Panc1 (cell line): Measurements from ENCODE around the gene CCR5AS.

Experiments used
- ATAC-seq: fragments of 200-7000 bp; cut with Tn5 transposase; 2 replicates; pipeline ENCODE4 v1.9.1; 2020; ENCODE audit warnings: mild to moderate bottlenecking, moderate library complexity
- BruUV-seq: library from RNA; stranded (reverse); fragments of 400-500 nt; replicated peaks from 2 replicates; lab custom pipeline; 2021; lab: Mats Ljungman, UMichigan
- CTCF ChIA-PET: fragments of 300-600 bp; sonication (Branson Sonifier 250); formaldehyde crosslinking; loops from one replicate; lab custom pipeline; 2022; ENCODE audit warnings: antibody characterized with exemption; lab: Charles Lee
- POLR2A ChIA-PET: fragments of 300-600 bp; sonication (Branson Sonifier 250); formaldehyde crosslinking; loops from one replicate; lab custom pipeline; 2022; ENCODE audit warnings: antibody characterized with exemption; lab: Charles Lee
- DNase-seq: peaks from one replicate; pipeline ENCODE4 v3.0.0-alpha.2; 2010; ENCODE audit warnings: low read depth, low spot score
- H3K27ac ChIP-seq: 2 replicates; pipeline ENCODE4 v1.5.1; 2011; ENCODE audit warnings: mild to moderate bottlenecking, low read length, inconsistent platforms
- H3K27me3 ChIP-seq: fragments of 200-500 bp; sonication (Bioruptor generic); 2 replicates; pipeline ENCODE4 v1.6.0; 2014; ENCODE audit warnings: low read length, inconsistent platforms; ENCODE audit not compliant: control insufficient read depth, insufficient read depth
- H3K36me3 ChIP-seq: fragments of 200-500 bp; sonication (Bioruptor generic); 2 replicates; pipeline ENCODE4 v1.5.1; 2014; ENCODE audit warnings: inconsistent platforms, mild to moderate bottlenecking, low read length, moderate library complexity; ENCODE audit not compliant: control insufficient read depth, insufficient read depth
- H3K4me1 ChIP-seq: 2 replicates; pipeline ENCODE4 v1.5.1; 2011; ENCODE audit warnings: inconsistent platforms, mild to moderate bottlenecking, low read length, moderate library complexity; ENCODE audit not compliant: control insufficient read depth, insufficient read depth
- H3K4me3 ChIP-seq, 2 experiments: 2 replicates each; pipeline ENCODE4 v1.5.1; 2011 to 2012; ENCODE audit warnings: low read depth in 2 of 2, low read length in 2 of 2, mild to moderate bottlenecking in 2 of 2, inconsistent platforms in 1 of 2, moderate library complexity in 1 of 2
- H3K9me3 ChIP-seq: fragments of 200-500 bp; sonication (Bioruptor generic); 2 replicates; pipeline ENCODE4 v1.5.1; 2014; ENCODE audit warnings: low read depth, mild to moderate bottlenecking, inconsistent platforms, low read length, moderate library complexity; ENCODE audit not compliant: control insufficient read depth, insufficient read depth
- POLR2AphosphoS5 ChIP-seq: IDR thresholded peaks from 2 replicates; pipeline ENCODE4 v1.6.1; 2012; ENCODE audit warnings: mild to moderate bottlenecking, low read depth, low read length, moderate library complexity
- SIN3A ChIP-seq: IDR thresholded peaks from 2 replicates; pipeline ENCODE4 v1.6.1; 2012; ENCODE audit warnings: low read depth, mild to moderate bottlenecking, low read length, moderate library complexity, borderline replicate concordance; ENCODE audit not compliant: insufficient read depth
- TCF7L2 ChIP-seq: IDR thresholded peaks from 2 replicates; pipeline ENCODE4 v1.6.1; 2011; ENCODE audit warnings: mild to moderate bottlenecking, low read depth, low read length, inconsistent platforms
- in situ Hi-C: cut with HindIII; loops from 2 replicates; pipeline ENCODE4 v1.10.0; 2016; ENCODE audit warnings: low sequenced_read_pairs, low pct_unique_long_range_greater_than_20kb
- intact Hi-C: fragments of 100-400 bp; cut with micrococcal nuclease; formaldehyde crosslinking; loops from one replicate; pipeline ENCODE4 v1.10.0; 2022; ENCODE audit not compliant: unreplicated experiment
- TF ChIP-seq, protein P1 (sequence below): fragments of 450-650 bp; IDR thresholded peaks from 2 replicates; pipeline ENCODE4 v1.5.1; 2017; ENCODE audit warnings: mild to moderate bottlenecking
- TF ChIP-seq, protein P2 (sequence below), 2 experiments: IDR thresholded peaks; 2 replicates each; pipeline ENCODE4 v1.6.1; 2011 to 2012; ENCODE audit warnings: low read depth in 2 of 2, control low read depth in 1 of 2, low read length in 1 of 2, mild to moderate bottlenecking in 1 of 2, moderate library complexity in 1 of 2; ENCODE audit not compliant: insufficient read depth in 1 of 2

CCR5AS gene

DNA sequence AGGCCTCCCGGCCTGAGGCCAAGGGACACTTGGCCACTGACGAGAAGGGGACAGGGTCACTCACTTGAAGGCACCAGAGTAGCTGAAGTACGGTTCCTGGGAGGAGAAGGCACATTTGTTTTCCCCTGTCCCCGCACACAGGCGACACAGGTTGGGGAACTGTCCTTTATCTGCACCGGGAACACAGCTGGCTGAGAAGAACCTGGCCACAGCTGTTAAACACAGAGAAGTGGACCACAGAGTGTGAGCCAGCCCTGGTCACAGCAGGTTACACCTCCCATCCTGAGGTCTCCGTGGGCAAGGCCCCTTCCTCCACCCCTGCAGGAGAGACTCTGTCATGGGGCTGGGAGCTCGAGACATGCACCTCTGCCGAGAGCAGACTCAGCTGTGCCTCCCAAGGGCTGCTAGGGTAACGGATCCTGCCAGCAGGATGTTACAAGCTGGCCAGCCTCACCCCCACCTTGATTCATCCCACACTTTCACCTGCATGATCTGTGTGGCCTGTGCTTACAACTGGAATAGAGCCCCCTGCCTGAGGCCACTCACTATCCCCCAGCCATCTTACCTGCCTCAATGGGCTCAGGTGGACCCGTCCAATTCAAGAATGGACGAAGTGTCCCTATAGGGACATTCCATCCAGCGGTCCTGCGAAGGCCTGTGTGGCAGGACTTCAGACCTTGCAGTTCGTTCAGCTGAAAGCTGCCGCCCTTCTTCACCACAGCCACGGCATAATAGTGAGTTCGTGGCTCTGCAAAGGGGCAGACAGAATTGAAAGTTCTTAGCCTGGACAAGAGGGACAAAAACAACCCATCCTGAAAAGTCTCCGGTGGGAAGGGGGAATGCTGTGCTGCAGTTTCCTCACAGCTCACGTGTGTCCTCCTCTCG is 48.6 kb upstream of the CCR5AS start:
- DNase-seq: no peak
- H3K4me1 ChIP-seq: no peaks in the 10 kb centered on the region
- no TSS peak for BruUV-seq
- TF ChIP-seq TCF7L2: no peak
- TF ChIP-seq POLR2AphosphoS5: no peak
- no peak for TF ChIP-seq SIN3A
- TF ChIP-seq, protein P1, sequence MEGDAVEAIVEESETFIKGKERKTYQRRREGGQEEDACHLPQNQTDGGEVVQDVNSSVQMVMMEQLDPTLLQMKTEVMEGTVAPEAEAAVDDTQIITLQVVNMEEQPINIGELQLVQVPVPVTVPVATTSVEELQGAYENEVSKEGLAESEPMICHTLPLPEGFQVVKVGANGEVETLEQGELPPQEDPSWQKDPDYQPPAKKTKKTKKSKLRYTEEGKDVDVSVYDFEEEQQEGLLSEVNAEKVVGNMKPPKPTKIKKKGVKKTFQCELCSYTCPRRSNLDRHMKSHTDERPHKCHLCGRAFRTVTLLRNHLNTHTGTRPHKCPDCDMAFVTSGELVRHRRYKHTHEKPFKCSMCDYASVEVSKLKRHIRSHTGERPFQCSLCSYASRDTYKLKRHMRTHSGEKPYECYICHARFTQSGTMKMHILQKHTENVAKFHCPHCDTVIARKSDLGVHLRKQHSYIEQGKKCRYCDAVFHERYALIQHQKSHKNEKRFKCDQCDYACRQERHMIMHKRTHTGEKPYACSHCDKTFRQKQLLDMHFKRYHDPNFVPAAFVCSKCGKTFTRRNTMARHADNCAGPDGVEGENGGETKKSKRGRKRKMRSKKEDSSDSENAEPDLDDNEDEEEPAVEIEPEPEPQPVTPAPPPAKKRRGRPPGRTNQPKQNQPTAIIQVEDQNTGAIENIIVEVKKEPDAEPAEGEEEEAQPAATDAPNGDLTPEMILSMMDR: no peak
- TF ChIP-seq, protein P2, sequence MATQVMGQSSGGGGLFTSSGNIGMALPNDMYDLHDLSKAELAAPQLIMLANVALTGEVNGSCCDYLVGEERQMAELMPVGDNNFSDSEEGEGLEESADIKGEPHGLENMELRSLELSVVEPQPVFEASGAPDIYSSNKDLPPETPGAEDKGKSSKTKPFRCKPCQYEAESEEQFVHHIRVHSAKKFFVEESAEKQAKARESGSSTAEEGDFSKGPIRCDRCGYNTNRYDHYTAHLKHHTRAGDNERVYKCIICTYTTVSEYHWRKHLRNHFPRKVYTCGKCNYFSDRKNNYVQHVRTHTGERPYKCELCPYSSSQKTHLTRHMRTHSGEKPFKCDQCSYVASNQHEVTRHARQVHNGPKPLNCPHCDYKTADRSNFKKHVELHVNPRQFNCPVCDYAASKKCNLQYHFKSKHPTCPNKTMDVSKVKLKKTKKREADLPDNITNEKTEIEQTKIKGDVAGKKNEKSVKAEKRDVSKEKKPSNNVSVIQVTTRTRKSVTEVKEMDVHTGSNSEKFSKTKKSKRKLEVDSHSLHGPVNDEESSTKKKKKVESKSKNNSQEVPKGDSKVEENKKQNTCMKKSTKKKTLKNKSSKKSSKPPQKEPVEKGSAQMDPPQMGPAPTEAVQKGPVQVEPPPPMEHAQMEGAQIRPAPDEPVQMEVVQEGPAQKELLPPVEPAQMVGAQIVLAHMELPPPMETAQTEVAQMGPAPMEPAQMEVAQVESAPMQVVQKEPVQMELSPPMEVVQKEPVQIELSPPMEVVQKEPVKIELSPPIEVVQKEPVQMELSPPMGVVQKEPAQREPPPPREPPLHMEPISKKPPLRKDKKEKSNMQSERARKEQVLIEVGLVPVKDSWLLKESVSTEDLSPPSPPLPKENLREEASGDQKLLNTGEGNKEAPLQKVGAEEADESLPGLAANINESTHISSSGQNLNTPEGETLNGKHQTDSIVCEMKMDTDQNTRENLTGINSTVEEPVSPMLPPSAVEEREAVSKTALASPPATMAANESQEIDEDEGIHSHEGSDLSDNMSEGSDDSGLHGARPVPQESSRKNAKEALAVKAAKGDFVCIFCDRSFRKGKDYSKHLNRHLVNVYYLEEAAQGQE (IDR thresholded peaks at IDR 0.05; ENCODE audit: insufficient read depth in 1 of 2, low read depth in 2 of 2, low read length in 1 of 2): no peak
- no peak overlapping the region for H3K4me3 ChIP-seq
- intact Hi-C loops (no loop called here), in situ Hi-C loops (no loop called here)
- CTCF ChIA-PET: no interaction called here
- no peaks in the 10 kb centered on the region for H3K9me3 ChIP-seq
- POLR2A ChIA-PET: no interaction called here
- H3K27me3 ChIP-seq: no peaks in the 10 kb centered on the region
- no peaks in the 10 kb centered on the region for H3K36me3 ChIP-seq
- no peak for ATAC-seq
- no peak overlapping the region for H3K27ac ChIP-seq

- H3K36me3 ChIP-seq: no peaks in the 10 kb centered on the region
- no peaks in the 10 kb centered on the region for H3K27me3 ChIP-seq
- ChIA-PET POLR2A (no interaction called here), CTCF (no interaction called here)
- BruUV-seq: no TSS peak
- no peak for ATAC-seq
- no peak for DNase-seq
- H3K4me3 ChIP-seq: no peak overlapping the region
- no peaks in the 10 kb centered on the region for H3K9me3 ChIP-seq
- TF ChIP-seq TCF7L2 (no peak), SIN3A (no peak), POLR2AphosphoS5 (no peak)
- TF ChIP-seq, protein P2 (IDR thresholded peaks at IDR 0.05; ENCODE audit: insufficient read depth in 1 of 2, low read depth in 2 of 2, low read length in 1 of 2): no peak
- TF ChIP-seq, protein P1: no peak
- in situ Hi-C loops (no loop called here), intact Hi-C loops (no loop called here)
- H3K27ac ChIP-seq: no peak overlapping the region
- H3K4me1 ChIP-seq: no peaks in the 10 kb centered on the region
Measured at GRCh38 chr3:46454606-46455005, 47.7 kb upstream of the CCR5AS start.
